DMS 273 (cell line): ENCODE measurements around the gene TPST2.

Experiments
- DNase-seq: peaks from one replicate; lab custom pipeline; 2025; ENCODE audit not compliant: unreplicated experiment; lab: John Stamatoyannopoulos, UW

The TPST2 gene

DNA sequence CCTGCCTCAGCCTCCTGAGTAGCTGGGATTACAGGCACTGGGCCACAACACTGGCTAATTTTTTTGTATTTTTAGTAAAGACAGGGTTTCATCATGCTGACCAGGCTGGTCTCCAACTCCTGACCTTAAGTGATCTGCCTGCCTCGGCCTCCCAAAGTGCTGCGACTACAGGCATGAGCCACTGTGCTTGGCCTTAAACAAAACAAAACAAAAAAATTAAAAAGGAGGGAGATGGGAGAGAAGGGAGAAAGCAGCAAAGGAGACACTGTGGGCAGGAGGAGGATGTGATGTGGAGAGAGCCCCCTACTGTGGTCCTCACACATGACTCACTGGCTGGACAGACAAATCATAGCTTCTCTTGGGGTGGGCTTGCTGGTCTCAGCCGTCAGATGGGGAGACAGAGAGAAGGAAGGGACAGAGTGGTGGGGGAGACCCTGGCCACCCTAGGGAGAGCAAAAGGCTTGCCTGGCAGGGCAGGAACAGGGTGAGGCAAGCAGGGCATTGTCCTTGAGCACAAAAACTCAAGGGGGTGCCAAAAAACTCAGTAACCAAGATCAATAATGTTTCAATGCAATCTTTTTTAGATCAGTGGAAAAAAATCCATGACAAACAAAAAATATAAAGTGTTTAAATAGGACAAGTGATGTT, 31.6 kb downstream of the TPST2 start:
- no peak for DNase-seq

DNA sequence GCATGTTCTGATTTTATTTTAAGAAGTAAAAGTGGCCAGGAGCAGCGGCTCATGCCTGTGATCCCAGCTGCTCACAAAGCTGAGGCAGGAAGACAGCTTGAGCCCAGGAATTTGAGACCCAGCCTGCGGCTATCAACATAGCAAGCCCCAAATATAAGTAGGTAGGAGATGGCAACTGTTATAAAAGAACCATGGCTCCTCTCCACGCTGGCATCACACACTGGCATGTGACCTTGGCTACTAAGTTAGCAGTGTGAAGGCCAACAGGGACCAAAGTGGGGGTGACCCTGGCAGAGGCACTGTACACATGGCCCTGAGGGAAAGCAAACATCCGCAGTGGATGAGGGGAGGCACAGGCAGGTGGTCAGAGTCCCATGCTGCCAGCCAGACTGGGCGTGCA, 33.0 kb downstream of the TPST2 start:
- DNase-seq: no peak

DNA sequence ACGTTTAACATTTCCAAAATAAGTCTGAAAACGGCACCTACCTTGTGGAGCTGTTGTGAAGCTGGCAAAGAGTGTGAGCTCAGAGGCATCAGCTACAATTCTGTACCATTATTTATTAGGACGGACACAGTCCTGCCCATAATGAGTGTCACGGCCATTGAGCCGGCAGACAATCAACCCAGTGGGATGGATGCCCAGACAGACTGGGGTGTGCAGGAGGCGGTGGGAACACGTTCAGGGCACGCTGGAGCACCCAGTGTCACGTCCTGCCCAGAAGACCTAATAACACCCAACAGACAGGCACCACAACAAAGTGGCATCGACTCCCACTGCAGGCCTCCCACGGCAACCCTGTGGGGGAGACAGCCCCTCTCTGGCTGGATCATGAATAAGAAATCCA, 34.5 kb downstream of the TPST2 start:
- DNase-seq: no peak

DNA sequence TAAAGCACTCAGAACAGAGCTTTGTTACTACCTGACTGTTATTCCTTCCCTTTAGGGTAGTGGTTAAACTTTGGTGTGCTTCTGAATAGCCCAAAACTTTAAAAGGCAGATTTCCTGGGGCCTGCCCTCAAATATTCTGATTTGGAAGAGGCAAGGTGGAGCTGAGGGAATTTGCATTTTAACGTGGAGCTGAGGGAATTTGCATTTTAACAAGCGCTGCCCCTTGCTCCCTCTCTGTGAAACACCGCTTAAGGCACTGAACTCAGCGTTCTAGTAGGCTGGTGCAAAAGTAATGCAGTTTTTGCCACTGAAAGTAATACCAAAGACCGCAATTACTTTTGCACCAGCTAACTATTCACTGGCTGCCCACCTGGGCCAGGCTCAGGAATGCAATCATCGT, 35.0 kb downstream of the TPST2 start:
- no peak for DNase-seq

DNA sequence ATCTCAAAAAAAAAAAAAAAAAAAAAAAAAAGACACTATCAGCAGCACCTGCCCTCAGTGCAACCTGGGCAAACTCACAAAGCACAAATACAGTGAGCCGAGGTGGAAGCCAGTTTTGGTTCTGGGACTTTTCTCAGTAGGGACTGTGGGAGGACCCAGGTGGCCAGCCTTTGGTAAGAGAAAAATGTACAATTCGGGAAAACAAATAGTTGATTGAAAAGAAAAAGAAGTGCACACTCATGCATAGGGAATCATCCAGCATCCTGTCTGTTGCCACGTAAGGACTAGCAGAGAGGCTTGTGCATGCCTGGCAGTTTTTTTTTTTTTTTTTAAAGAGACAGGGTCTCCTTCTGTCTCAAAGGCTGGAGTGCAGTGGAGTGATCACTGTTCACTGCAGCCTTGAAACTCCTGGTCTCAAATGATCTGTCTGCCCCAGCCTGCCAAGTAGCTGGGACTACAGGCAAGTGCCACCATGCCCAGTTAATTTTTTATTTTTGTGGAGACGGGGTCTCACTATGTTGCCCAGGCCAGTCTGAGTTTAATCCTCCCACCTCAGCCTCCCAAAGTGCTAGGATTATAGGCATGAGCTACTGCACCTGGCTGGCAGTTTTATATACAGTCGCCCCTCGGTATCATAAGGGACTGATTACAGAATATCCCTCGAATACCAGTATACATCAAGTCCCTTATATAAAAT, 36.7 kb downstream of the TPST2 start:
- DNase-seq: no peak

DNA sequence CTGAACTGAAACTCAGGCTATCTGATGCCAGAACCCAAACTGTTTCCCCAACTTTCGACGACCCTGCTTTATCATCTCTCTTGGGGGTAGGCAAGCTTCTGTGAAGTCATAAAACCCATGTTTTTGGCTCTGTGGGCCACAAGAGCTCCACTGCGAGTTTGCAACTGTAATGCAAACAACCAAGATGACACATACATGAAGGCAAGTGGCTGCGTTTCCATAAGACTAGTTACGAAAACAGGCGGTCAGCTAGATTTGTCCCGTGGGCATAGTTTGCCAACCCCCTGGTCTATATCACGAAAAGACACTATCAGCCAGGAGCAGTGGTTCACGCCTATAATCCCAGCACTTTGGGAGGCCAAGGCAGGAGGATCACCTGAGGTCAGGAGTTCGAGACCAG, 37.5 kb downstream of the TPST2 start:
- DNase-seq: no peak

DNA sequence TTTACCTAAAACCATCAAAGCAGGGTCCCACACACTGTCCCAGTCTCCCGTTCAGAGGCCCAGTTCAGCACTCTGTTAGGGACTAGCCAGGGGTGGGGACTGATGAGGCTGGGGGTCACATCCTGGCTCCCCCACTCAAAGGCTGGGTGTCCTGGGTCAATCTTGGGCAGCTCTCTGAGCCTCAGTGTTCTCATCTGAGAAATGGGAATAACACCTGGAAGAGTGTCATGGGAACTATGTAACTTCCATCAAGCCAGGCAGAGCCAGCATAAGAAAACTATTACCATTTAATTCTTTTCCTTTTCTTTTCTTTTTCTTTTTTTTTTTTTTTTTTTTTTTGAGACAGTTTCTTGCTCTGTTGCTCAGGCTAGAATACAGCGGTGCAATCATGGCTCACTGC, 38.4 kb downstream of the TPST2 start:
- DNase-seq: no peak

DNA sequence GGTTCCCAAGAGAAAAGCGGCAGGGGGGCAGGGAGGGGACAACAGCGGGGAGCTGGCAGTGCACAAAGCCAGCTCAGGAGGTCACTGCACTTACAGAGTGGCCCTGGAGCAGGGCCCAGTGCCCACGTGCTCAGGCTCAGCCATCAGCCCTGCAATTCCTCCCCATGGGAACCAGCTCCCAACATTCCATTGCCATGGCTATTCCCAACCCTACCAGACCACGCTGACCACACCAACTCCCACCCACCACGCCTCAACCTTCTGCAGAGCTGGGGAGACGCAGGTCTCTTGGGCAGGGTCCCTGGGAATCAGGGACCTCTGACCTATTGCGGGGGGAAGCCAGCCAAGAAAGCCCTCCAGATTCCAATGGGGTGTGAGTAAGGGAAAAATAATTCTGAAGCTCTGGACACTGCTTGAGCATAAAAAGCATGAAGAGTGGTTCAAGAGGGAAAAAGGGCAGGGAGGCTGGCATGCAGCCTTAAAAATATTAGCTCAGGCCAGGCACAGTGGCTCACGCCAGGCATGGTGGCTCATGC, 39.4 kb downstream of the TPST2 start:
- DNase-seq: no peak

DNA sequence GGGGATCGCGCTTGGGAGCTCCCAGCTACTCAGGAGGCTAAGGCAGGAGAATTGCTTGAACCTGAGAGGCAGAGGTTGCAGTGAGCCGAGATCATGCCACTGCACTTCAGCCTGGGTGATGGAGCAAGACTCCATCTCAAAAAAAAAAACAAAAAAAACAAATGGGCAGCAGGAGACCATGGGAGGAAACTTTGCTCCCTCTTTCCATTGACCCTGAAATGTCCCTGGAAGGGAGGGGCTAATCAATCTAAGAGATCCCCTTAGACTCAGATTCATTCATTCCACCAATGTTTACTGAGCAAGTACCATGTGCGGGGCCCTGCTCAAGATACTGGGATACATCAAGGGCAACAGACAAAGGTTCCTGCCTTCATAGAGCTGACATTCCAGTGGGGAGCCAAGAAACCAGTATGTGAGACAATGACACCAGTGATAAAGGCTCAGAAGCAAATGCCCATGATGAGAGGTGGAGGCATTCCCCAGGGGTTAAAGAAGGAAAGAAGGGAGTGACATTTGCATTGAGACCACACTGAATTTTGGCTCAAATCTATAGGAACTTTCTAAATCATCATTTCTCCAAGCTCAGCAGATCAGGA, 39.9 kb downstream of the TPST2 start:
- DNase-seq: no peak

DNA sequence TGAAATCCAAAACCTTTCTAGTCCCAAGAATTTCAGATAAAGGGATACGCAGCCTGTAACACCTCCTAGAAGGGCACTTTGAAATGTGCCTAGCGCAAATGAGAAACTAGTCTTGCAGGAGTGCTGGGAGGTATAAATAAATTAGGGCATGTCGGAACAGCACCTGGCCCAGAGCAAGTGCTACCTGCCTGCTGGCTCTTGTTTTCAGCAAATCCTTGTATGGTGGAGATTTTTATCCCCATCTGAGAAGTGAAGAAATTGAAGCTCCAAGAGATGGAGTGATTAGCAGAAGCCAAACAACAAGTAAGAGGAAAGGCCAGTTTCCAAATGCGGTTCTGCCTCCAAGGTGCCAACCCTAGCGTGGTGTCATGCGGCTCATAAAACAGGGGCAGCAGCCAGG, 40.9 kb downstream of the TPST2 start:
- no peak for DNase-seq

DNA sequence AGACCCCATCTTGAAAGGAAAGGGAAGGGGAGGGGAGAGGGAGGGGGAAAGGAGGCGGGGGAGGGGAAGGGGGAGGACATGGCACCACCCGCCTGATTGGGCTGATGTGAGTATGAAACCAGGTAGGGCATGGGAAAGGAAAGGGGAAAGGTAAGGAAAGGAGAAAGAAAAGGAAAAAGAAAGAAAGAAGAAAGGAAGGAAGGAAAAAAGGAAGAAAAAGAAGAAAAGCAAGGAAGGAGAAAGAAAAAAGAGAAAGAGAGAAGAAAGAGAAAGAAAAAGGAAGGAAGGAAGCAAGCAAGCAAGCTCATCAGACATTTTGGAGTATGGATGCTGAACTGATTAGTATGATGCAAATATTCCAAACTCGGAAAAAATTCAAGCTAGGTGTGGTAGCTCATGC, 41.6 kb downstream of the TPST2 start:
- DNase-seq: no peak

DNA sequence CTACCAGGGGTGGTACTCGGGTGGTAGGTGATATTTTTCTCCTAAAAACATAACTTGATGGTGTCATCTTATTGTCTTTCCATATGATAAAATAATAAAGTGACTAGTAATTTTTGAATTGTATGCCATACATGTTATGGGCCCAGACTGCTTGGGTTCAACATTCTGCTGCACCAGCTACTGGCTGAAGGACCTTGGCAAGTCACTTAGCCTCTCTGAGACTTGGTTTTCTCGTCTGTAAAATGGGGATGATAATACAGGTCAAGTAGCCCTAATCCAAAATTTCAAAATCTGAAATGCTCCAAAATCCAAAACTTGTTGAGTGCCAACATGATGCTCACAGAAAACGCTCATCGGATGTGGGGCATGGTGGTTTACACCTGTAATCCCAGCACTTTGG, 42.1 kb downstream of the TPST2 start:
- DNase-seq: no peak

DNA sequence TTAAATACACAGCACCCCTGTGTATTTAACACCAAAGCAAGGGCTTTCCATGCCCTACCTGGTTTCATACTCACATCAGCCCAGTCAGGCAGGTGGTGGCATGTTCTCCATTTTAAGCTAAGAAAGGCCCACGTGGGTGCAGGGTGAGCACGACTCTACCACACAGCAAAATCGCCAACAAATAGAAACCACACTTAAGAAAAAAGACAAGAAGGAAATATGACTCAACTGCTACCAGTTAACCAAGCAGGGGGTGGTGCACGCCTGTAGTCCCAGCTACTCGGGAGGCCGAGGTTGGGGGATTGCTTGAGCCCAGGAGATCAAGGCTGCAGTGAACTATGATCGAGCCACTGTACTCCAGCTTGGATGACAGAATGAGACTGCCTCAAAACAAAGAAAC, 42.5 kb downstream of the TPST2 start:
- no peak for DNase-seq

DNA sequence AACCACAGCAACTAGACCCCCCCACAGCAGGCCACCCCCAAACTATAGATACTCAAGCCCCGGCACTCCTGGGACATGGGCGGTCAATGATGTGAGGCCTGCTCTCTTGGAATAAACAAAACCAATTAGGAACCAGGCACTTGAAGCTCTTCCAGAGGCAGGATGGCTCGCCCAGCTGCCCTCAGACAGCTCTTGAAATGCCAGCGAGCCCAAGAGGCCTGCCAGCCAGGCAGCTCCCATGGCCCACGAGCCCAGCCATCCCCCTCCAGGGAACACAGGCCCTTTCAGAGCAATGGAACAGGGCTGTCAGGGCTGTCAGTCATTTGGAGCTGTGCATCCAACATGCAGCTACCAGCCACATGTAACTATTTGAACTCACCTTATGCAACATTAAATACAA, 43.6 kb downstream of the TPST2 start:
- no peak for DNase-seq

DNA sequence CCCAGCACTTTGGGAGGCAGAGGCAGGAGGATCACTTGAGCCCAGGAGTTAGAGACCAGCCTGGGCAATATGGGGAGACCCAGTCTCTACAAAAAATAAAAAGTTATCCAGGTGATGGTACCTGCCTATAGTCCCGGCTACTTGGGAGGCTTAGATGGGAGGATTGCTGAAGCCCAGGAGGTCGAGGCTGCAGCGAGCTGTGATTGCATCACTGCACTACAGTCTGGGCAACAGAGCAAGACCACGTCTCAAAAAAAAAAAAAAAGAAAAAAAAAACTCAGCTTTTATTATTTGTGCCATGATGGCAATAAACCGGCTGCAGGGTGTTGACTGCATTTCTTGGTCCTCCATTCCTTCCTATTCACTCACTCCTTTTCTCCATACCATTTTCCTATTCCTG, 44.1 kb downstream of the TPST2 start:
- no peak for DNase-seq

DNA sequence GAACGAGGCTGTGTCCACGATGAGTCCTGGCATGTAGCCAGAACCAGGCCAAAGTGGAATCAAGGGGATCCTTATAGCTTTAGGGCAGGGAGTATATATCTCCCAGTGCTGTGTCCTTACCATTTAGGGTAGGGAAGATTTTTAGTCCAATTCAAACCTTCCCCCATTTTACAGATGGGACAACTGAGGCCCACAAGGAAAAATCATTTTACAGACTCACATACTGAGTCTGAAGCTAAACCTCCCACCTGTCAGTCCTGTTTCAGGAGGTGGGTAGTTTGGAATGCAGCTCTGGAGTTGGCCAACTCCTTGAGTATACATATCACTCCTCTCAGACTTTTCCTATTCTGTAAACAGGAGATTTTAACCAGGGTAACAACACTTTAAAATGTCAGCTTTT, 44.5 kb downstream of the TPST2 start:
- no peak for DNase-seq

DNA sequence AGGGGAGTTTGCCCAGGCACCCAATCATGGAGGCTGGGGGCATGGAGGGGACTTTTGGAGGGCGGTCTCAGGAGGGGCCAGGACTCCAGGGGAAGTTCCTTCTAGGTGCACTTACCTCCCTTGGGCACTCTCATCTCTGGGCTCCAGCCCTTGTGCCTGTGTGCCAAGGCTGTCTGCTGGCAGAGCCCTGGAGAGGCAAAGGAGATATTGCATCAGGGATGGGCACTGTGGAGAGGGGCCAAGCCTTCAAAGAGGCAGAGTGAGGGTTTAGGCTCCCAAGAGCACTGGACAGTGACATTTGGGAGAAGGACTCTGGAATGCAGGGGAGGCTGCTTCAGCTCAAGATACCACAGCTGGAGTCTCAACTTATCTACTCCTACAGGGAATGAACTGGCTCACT, 45.4 kb downstream of the TPST2 start:
- DNase-seq: no peak

DNA sequence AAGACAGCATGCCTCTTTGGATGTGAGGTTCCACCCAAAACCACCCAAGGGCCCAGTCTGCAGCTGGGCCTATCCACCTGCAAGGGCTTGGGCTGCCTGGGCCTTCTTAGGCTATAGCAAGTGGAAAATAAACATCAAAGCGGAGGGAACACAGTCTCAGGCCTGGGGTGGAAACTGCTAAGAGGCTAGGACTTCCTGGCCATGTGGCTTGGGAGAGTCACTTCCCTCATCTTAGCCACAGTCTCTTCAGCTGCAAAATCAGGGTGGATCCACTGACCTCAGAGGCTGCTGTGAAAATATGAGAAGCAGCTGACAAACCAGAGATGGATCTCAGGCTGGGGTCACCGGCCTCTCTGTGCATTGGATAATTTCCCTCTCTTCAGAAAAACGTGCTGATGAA, 47.1 kb downstream of the TPST2 start:
- DNase-seq: no peak

DNA sequence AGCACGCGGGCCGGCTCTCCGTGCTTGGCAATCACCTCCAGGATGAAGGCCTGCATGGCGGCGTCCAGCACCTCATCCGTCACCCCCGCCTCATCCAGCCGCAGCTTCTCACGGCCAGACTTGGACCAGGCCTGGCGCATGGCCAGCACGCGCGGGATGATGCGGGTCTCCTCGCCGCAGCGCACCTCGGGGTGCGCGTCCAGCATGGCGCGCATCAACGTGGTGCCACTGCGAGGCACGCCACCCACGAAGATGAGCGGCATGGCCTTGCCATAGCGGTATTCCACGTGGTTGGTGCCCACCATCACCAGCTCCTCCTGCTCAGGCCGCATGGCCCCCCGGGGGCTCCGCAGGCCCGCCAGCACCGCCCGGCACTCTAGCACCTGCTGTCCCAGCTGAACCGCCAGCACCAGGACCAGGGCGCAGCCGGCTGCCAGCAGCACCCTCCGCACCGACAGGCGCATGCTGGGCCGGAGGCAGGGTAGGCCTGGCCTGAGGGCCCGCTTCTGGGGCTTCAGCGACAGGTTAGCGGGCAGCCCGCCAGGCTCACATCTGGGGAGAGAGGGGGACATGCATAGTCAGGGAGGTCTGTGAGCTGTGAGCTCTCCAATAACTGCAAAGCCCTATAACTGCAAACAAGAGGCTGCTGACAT, 48.6 kb downstream of the TPST2 start:
- DNase-seq: no peak

DNA sequence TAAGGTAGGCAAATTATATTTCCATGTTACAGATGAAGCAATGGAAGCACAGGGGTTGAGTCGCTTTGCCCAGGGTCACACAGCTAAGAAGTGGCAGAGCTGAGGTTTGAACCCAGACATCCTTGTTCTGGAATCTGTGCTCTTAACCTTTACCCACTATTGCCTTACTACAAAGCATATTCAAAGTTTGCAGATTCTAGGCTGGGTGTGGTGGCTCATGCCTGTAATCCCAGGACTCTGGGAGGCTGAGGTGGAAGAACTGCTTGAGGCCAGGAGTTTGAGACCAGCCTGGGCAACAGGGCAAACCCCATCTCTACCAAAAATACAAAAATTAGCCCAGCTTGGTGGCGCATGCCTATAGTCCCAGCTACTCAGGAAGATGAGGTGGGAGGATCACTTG, 49.8 kb downstream of the TPST2 start:
- no peak for DNase-seq

DNA sequence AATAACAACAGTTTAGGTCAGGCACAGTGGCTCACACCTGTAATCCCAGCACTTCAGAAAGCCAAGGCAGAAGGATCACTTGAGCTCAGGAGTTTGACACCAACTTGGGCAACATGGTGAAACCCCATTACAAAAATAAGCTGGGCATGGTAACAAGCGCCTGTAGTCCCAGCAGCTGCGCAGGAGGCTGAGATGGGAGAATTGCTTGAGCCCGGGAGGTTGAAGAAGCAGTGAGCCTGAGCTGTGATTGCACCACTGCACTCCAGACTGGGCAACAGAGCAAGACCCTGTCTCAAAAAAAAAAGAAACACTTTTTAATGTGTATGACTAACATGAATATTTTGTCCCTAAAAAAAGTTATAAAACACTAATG, 53.2 kb downstream of the TPST2 start:
- no peak for DNase-seq
